Measurements from ENCODE around the gene FMN1.

FMN1 gene

GRCh38 chr15:32864841-32865240 is 329.7 kb downstream of the FMN1 start:
- no peak overlapping the region for H3K4me3 Mint-ChIP-seq
- H3K4me1 Mint-ChIP-seq = peaks cover 36% of the 10 kb centered on the region
- H3K9me3 Mint-ChIP-seq = no peaks in the 10 kb centered on the region
- TF ChIP-seq, protein P1, sequence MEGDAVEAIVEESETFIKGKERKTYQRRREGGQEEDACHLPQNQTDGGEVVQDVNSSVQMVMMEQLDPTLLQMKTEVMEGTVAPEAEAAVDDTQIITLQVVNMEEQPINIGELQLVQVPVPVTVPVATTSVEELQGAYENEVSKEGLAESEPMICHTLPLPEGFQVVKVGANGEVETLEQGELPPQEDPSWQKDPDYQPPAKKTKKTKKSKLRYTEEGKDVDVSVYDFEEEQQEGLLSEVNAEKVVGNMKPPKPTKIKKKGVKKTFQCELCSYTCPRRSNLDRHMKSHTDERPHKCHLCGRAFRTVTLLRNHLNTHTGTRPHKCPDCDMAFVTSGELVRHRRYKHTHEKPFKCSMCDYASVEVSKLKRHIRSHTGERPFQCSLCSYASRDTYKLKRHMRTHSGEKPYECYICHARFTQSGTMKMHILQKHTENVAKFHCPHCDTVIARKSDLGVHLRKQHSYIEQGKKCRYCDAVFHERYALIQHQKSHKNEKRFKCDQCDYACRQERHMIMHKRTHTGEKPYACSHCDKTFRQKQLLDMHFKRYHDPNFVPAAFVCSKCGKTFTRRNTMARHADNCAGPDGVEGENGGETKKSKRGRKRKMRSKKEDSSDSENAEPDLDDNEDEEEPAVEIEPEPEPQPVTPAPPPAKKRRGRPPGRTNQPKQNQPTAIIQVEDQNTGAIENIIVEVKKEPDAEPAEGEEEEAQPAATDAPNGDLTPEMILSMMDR (IDR thresholded peaks at IDR 0.05; ENCODE audit: unreplicated experiment in 3 of 3) = no peak
- peaks cover 13% of the 10 kb centered on the region for H3K27me3 Mint-ChIP-seq (ENCODE audit: low read depth)
- H3K27ac Mint-ChIP-seq = no peak overlapping the region
- H3K36me3 Mint-ChIP-seq (ENCODE audit: low read depth) = peaks cover 11% of the 10 kb centered on the region

DNA sequence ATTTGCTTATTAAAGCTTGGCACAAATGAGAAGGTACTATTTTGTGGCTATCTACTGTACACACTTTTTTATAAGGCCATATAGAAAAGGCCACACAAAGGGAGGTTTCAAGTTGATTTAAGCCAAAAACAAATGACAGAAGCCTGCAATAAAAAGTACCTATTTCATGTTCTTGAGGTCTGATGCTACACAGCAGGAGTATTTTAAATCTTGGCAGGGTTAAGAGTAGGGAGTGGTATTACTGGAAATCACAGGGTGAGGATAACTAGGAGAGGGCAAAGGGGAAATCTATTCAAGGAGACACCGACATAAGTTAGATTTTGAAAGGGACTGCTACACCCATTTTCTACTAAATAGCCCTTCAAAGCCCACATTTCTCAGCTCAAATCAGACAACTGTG is 330.5 kb downstream of the FMN1 start:
- TF ChIP-seq, protein P1 (IDR thresholded peaks at IDR 0.05; ENCODE audit: unreplicated experiment in 3 of 3) = no peak
- Mint-ChIP-seq H3K4me3 (no peak overlapping the region), H3K36me3 (ENCODE audit: low read depth) (peaks cover 8% of the 10 kb centered on the region), H3K27ac (peak overlapping the region in 1 of 3 experiments; percentile 79), H3K4me1 (peaks cover 36% of the 10 kb centered on the region), H3K27me3 (ENCODE audit: low read depth) (peaks cover 11% of the 10 kb centered on the region), H3K9me3 (no peaks in the 10 kb centered on the region)

GRCh38 chr15:32861761-32862160 is 332.8 kb downstream of the FMN1 start:
- TF ChIP-seq, protein P1 (IDR thresholded peaks at IDR 0.05; ENCODE audit: unreplicated experiment in 3 of 3) = no peak
- H3K36me3 Mint-ChIP-seq (ENCODE audit: low read depth) = peaks cover 8% of the 10 kb centered on the region
- peak overlapping the region; percentile 40 to 62 (median 53) for H3K27ac Mint-ChIP-seq
- peak overlapping the region; percentile 52 to 67 (median 66) for H3K4me3 Mint-ChIP-seq
- H3K9me3 Mint-ChIP-seq = no peaks in the 10 kb centered on the region
- peaks cover 7% of the 10 kb centered on the region for H3K27me3 Mint-ChIP-seq (ENCODE audit: low read depth)
- peaks cover 33% of the 10 kb centered on the region for H3K4me1 Mint-ChIP-seq

GRCh38 chr15:32861174-32861573 is 333.3 kb downstream of the FMN1 start:
- H3K4me3 Mint-ChIP-seq = peak overlapping the region in 1 of 3 experiments; percentile 67
- TF ChIP-seq, protein P1 (IDR thresholded peaks at IDR 0.05; ENCODE audit: unreplicated experiment in 3 of 3) = no peak
- peaks cover 8% of the 10 kb centered on the region for H3K36me3 Mint-ChIP-seq (ENCODE audit: low read depth)
- no peaks in the 10 kb centered on the region for H3K9me3 Mint-ChIP-seq
- peaks cover 30% of the 10 kb centered on the region for H3K4me1 Mint-ChIP-seq
- H3K27me3 Mint-ChIP-seq (ENCODE audit: low read depth) = peaks cover 7% of the 10 kb centered on the region
- peak overlapping the region in 1 of 3 experiments; percentile 62 for H3K27ac Mint-ChIP-seq

DNA sequence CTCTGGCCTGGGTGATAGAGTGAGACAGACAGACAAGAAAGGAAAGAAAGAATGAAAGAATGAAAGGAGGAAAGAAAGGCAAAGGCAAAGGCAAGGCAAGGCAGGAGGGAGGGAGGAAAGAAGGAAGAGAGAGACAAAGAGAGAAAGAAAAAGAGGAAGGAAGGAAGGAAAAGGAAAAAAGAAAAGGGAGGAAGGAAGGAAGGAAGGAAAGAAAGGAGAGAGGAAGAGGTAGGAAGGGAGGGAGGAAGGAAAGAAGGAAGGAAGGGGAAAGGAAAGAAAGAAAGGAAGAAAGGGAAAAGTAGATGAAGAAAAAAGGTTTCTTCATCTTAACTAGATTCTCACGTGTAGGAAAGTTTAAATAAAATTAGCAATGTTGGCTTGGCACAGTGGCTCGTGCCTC is 334.5 kb downstream of the FMN1 start:
- Mint-ChIP-seq H3K4me1 (peaks cover 30% of the 10 kb centered on the region), H3K4me3 (no peak overlapping the region), H3K27me3 (ENCODE audit: low read depth) (peaks cover 7% of the 10 kb centered on the region), H3K36me3 (ENCODE audit: low read depth) (peaks cover 7% of the 10 kb centered on the region), H3K27ac (no peak overlapping the region), H3K9me3 (no peaks in the 10 kb centered on the region)
- TF ChIP-seq, protein P1 (IDR thresholded peaks at IDR 0.05; ENCODE audit: unreplicated experiment in 3 of 3) = no peak

GRCh38 chr15:32859251-32859650 is 335.3 kb downstream of the FMN1 start:
- Mint-ChIP-seq H3K27me3 (ENCODE audit: low read depth) (peaks cover 7% of the 10 kb centered on the region), H3K36me3 (ENCODE audit: low read depth) (peaks cover 4% of the 10 kb centered on the region), H3K4me3 (no peak overlapping the region), H3K9me3 (no peaks in the 10 kb centered on the region), H3K27ac (no peak overlapping the region), H3K4me1 (peaks cover 28% of the 10 kb centered on the region)
- TF ChIP-seq, protein P1 (IDR thresholded peaks at IDR 0.05; ENCODE audit: unreplicated experiment in 3 of 3) = no peak

All from nephron (organoid).